HG02870 (cell line): Measurements from ENCODE around the gene VPREB3.

Source experiments
- ATAC-seq: cut with Tn5 transposase; IDR thresholded peaks from one replicate; pipeline ENCODE4 v1.9.1; 2021; ENCODE audit warnings: mild to moderate bottlenecking, moderate library complexity; ENCODE audit not compliant: unreplicated experiment

Gene VPREB3

GRCh38 chr22:23754220-23754919 is at the start of gene VPREB3:
Gene VPREB3, minus strand, starts transcription at chr22:23754425. Its CDS starts 62 bp downstream, at chr22:23754363.
- ATAC-seq, result no peak

- ATAC-seq, result no peak
Measured at GRCh38 chr22:23803001-23803819, 49.0 kb upstream of the VPREB3 start.

- no peak for ATAC-seq
Measured at GRCh38 chr22:23801886-23802377, 47.7 kb upstream of the VPREB3 start.

- no peak for ATAC-seq
Measured at GRCh38 chr22:23801238-23801821, 47.1 kb upstream of the VPREB3 start.

- no peak for ATAC-seq
Measured at GRCh38 chr22:23800297-23801237, 46.3 kb upstream of the VPREB3 start.

GRCh38 chr22:23796461-23796860 is 42.2 kb upstream of the VPREB3 start:
- ATAC-seq, result no peak

- no peak for ATAC-seq
Measured at GRCh38 chr22:23793326-23793725, 39.1 kb upstream of the VPREB3 start.

GRCh38 chr22:23791738-23792645 is 37.8 kb upstream of the VPREB3 start:
- no peak for ATAC-seq

- ATAC-seq, result no peak
Measured at GRCh38 chr22:23790819-23791737, 36.9 kb upstream of the VPREB3 start.

GRCh38 chr22:23789638-23790037 is 35.4 kb upstream of the VPREB3 start:
- ATAC-seq, result no peak

GRCh38 chr22:23789121-23789520 is 34.9 kb upstream of the VPREB3 start:
- no peak for ATAC-seq

- ATAC-seq, result no peak
Measured at GRCh38 chr22:23787910-23788309, 33.7 kb upstream of the VPREB3 start.

- ATAC-seq, result no peak
Measured at GRCh38 chr22:23787600-23787896, 33.3 kb upstream of the VPREB3 start.

GRCh38 chr22:23786752-23787599 is 32.8 kb upstream of the VPREB3 start, which contains the start of gene SMARCB1:
Gene SMARCB1, plus strand, starts transcription at chr22:23786966. Its CDS starts 204 bp downstream, at chr22:23787170.
- peak; percentile 71 for ATAC-seq

GRCh38 chr22:23786261-23786710 is 32.1 kb upstream of the VPREB3 start:
- no peak for ATAC-seq

- no peak for ATAC-seq
Measured at GRCh38 chr22:23784215-23784732, 30.0 kb upstream of the VPREB3 start.
